SH-SY5Y (cell line): ENCODE measurements around the gene ANKS6.

Source experiments
- GATA2 ChIP-seq: IDR thresholded peaks from 2 replicates; pipeline ENCODE4 v1.6.1; 2011; ENCODE audit warnings: mild to moderate bottlenecking, low read depth, low read length
- GATA3 ChIP-seq: IDR thresholded peaks from 2 replicates; pipeline ENCODE4 v1.6.1; 2011; ENCODE audit warnings: low read depth, mild to moderate bottlenecking, low read length, moderate library complexity

GRCh38 chr9:98798254-98798653 is 1.9 kb upstream of the ANKS6 start:
- TF ChIP-seq GATA3 (no peak), GATA2 (no peak)
